Right renal pelvis (tissue), 4 donors: ENCODE data around the gene SCGB1D2. TPM values are rescaled to one million over a fixed set of nuclear protein-coding genes. Genes with fewer than 3 reads are reported as not detected.

Experiments used
- DNase-seq, 4 donors: peaks; one replicate each; pipeline ENCODE4 v3.0.0-alpha.2; 2013; ENCODE audit warnings: low read depth in 4 of 4, low spot score in 3 of 4, missing footprints in 1 of 4
- polyA plus RNA-seq, 4 donors: library from polyadenylated mRNA; unstranded; fragments of 120-200 nt; gene quantifications; one replicate each; pipeline ENCODE4 v1.2.1, GENCODE V29; 2013; ENCODE audit not compliant: insufficient read length in 4 of 4

Gene SCGB1D2
- polyA plus RNA-seq, 4 donors = 1.9 to 2.9 (median 2.3) TPM

GRCh38 chr11:62256281-62256680 lies 14.2 kb downstream of the SCGB1D2 start:
- no peak for DNase-seq

- DNase-seq = no peak
Measured at GRCh38 chr11:62260261-62260953, 18.4 kb downstream of the SCGB1D2 start.

GRCh38 chr11:62264004-62264403 lies 22.0 kb downstream of the SCGB1D2 start:
- DNase-seq = no peak

GRCh38 chr11:62266558-62266957 lies 24.5 kb downstream of the SCGB1D2 start:
- DNase-seq = no peak

- DNase-seq = no peak
Measured at GRCh38 chr11:62267050-62267449, 25.0 kb downstream of the SCGB1D2 start.

GRCh38 chr11:62267576-62267975 lies 25.5 kb downstream of the SCGB1D2 start:
- no peak for DNase-seq

GRCh38 chr11:62269654-62270278 lies 27.7 kb downstream of the SCGB1D2 start, which contains the start of gene SCGB2A2:
TSS of gene SCGB2A2 (plus strand) at chr11:62270158. CDS start at chr11:62270217, 59 bp downstream.
- no peak for DNase-seq

- no peak for DNase-seq
Measured at GRCh38 chr11:62273284-62273683, 31.2 kb downstream of the SCGB1D2 start.

GRCh38 chr11:62273789-62274275 lies 31.8 kb downstream of the SCGB1D2 start:
- DNase-seq = no peak

GRCh38 chr11:62280452-62280851 lies 38.4 kb downstream of the SCGB1D2 start:
- DNase-seq = no peak

Other genes starting within 250 kb of the SCGB1D2 start
- gene INCENP, start 118.2 kb upstream of the SCGB1D2 start, polyA plus RNA-seq = 10 to 100 TPM; 34.6 to 39.1 (median 36.1) TPM
- not detected for gene SCGB1D1, start 52.0 kb upstream of the SCGB1D2 start, polyA plus RNA-seq
- gene SCGB2A1, start 33.6 kb upstream of the SCGB1D2 start, polyA plus RNA-seq = under 1 TPM in 3 of 4 donors, not detected in 1; 0.23 to 0.67 (median 0.34) TPM
- gene SCGB2A2, start 27.9 kb downstream of the SCGB1D2 start, polyA plus RNA-seq = not detected
- gene SCGB1D4, start 56.8 kb downstream of the SCGB1D2 start, polyA plus RNA-seq = not detected
- gene ASRGL1, start 95.2 kb downstream of the SCGB1D2 start, polyA plus RNA-seq = 10 to 100 TPM; 49.1 to 65.9 (median 59.6) TPM
- not detected for gene SCGB1A1, start 176.8 kb downstream of the SCGB1D2 start, polyA plus RNA-seq